NB4 (cell line): ENCODE data around the gene SRRD.

Experiments
- DNase-seq: peaks from one replicate; pipeline ENCODE4 v3.0.0; 2010; ENCODE audit warnings: low read depth
- H3K4me3 ChIP-seq: one replicate; pipeline ENCODE4 v1.5.1; 2011; ENCODE audit warnings: mild to moderate bottlenecking, low read depth, low read length, moderate library complexity
- MYC ChIP-seq: IDR thresholded peaks from 2 replicates; pipeline ENCODE4 v1.6.1; 2011; ENCODE audit warnings: low read depth, low read length
- POLR2A ChIP-seq: IDR thresholded peaks from 2 replicates; pipeline ENCODE4 v1.6.1; 2011; ENCODE audit warnings: mild to moderate bottlenecking; ENCODE audit not compliant: insufficient read length; ENCODE audit errors: extremely low read depth
- TF ChIP-seq, protein P1 (sequence below): IDR thresholded peaks from one replicate; pipeline ENCODE4 v1.5.1; 2012; ENCODE audit warnings: low read depth, low read length
- TF ChIP-seq, protein P2 (sequence below): IDR thresholded peaks from 2 replicates; pipeline ENCODE4 v1.6.1; 2011; ENCODE audit warnings: low read depth, low read length

The SRRD gene

DNA sequence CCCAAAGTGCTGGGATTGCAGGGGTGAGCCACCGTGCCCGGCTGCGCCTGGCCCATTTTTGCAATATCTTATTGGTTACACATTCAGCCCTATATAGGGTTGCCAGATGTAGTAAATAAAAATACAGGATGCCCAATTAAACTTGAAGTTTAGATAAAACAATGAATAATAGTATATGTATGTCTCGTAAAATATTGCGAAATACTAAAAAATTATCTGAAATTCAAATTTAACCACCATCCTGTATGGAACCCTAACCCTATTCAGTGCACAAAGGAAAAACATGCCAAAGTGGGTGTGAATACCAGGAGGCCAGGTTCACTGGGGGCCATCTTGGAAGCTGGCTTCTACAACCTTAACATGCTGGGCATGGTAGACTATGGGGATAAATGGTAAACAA lies 33.8 kb downstream of the SRRD start:
- DNase-seq: no peak
- no peak for TF ChIP-seq MYC
- TF ChIP-seq, protein P1, sequence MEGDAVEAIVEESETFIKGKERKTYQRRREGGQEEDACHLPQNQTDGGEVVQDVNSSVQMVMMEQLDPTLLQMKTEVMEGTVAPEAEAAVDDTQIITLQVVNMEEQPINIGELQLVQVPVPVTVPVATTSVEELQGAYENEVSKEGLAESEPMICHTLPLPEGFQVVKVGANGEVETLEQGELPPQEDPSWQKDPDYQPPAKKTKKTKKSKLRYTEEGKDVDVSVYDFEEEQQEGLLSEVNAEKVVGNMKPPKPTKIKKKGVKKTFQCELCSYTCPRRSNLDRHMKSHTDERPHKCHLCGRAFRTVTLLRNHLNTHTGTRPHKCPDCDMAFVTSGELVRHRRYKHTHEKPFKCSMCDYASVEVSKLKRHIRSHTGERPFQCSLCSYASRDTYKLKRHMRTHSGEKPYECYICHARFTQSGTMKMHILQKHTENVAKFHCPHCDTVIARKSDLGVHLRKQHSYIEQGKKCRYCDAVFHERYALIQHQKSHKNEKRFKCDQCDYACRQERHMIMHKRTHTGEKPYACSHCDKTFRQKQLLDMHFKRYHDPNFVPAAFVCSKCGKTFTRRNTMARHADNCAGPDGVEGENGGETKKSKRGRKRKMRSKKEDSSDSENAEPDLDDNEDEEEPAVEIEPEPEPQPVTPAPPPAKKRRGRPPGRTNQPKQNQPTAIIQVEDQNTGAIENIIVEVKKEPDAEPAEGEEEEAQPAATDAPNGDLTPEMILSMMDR: no peak
- TF ChIP-seq, protein P2, sequence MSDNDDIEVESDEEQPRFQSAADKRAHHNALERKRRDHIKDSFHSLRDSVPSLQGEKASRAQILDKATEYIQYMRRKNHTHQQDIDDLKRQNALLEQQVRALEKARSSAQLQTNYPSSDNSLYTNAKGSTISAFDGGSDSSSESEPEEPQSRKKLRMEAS: no peak
- TF ChIP-seq POLR2A: no peak
- no peak overlapping the region for H3K4me3 ChIP-seq

DNA sequence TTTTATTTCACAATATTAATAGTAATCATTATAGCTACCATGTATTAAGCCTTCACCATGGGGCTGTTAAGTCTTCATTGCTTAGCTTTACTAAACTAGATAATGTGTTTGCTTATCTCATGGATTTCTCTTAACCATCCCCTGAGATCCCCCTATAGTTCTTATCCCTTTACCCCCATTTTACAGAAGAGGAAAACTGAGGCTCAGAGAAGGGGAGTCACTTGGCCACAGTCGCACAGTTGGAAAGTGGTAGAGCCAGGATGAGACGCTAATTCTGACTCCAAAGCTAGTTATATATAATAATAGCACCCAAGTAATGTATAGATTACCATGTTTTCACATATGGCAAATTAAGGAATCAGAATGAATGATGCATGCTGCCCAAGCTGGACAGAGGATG lies 38.3 kb downstream of the SRRD start:
- TF ChIP-seq, protein P1: no peak
- TF ChIP-seq, protein P2: no peak
- TF ChIP-seq MYC: no peak
- TF ChIP-seq POLR2A: no peak
- no peak for DNase-seq
- no peak overlapping the region for H3K4me3 ChIP-seq

DNA sequence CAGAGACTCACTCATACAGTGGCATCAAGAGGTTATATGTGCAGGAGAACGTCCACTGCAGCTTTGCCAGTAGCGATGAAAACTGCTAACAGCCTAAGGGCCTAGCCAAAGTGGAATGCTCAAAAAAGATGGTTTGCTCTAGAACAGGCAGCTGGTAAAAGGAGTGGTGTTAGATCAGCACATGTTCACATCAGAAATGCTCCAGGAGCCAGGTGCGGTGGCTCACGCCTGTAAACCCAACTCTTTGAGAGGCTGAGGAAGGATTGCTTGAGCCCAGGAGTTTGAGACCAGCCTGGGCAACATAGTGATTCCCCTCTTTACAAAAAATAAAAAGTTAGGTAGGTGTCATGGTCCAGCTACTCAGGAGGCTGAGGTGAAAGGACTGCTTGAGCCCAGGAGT lies 38.9 kb downstream of the SRRD start:
- no peak overlapping the region for H3K4me3 ChIP-seq
- TF ChIP-seq MYC (no peak), POLR2A (no peak)
- TF ChIP-seq, protein P1: no peak
- TF ChIP-seq, protein P2: no peak
- DNase-seq: no peak

DNA sequence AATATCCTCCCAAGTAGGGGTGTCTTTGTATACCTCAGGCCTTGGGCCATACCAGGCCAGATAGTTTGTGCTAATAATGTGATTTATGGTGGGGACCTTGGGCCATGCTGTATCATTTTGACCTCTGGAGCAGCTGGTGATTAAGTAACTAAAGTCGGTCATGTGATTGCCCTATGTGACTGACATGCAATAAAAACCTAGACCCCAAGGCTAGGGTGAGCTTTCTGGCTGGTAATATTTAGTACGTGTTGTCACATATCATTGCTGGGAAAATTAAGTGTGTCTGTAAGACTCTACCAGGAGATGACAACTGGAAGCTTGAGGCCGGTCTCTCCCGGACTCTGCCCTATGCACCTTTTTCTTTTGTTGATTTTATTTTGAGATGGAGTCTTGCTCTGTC lies 41.2 kb downstream of the SRRD start:
- no peak for TF ChIP-seq POLR2A
- TF ChIP-seq MYC: no peak
- TF ChIP-seq, protein P1: no peak
- TF ChIP-seq, protein P2: no peak
- no peak for DNase-seq
- no peak overlapping the region for H3K4me3 ChIP-seq

DNA sequence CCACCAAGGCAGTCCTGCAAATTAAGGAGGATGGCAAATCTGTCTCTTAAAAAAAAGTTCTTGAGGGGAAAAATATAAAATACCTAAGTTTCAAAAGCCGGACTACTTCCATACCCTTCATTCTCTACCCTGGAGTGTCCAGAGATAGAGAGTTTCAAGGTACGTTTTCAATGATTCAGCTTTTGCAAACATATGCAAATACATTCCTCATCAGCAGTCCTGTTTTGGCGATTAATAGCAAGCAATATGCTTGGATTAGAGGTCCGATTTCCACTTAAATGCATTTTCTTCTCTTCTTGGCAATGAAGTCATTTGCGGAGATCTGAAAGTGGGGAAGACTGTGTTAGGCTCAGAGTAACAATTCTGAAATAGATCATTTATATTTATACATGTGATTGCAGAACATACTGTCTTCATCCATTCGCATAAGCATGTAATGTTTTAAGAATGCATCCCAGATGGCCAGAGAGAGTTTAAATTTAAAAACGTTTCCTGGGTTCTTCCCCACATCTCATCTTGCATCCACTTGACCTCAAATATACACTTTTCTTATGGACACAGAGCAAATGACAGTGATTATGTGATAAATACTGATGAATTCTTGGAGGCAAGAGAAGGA lies 42.4 kb downstream of the SRRD start:
- H3K4me3 ChIP-seq: no peak overlapping the region
- TF ChIP-seq POLR2A: no peak
- TF ChIP-seq, protein P1: no peak
- DNase-seq: no peak

DNA sequence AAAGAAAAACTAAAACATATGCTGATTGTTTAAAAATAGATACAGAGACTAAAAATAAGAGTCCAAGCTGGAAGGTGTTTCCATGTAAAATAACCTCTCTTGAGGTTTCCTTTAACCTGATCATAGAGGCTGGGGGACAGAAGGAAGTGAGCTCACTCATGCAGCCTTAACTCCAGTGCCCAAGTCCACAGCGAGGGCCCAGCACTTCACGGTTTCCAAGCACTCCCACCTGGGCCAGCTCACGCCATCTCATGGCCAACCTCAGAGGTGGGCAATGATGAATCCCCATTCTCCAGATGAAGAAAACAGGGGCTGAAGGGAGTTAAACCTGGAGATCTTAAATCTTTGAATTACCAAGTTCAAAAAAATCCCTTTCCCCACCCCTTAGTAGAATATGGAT lies 43.5 kb downstream of the SRRD start:
- TF ChIP-seq MYC (no peak), POLR2A (no peak)
- TF ChIP-seq, protein P2: no peak
- TF ChIP-seq, protein P1: no peak
- DNase-seq: no peak
- H3K4me3 ChIP-seq: no peak overlapping the region
